AG08396 (cell line): ENCODE results near the gene POR.
"Not testable (repeated sequence)": the region's sequence is repeated elsewhere in the genome, so short reads cannot be mapped to it uniquely, and the experiment has no call there.

Experiments
- DNase-seq: peaks from one replicate; pipeline ENCODE4 v3.0.0; 2012; ENCODE audit warnings: low spot score, mixed read lengths

Gene POR

GRCh38 chr7:76029682-76030081, 114.7 kb downstream of the POR start:
- not testable (repeated sequence) for DNase-seq

GRCh38 chr7:76031964-76032363, 117.0 kb downstream of the POR start:
- no peak for DNase-seq
